ENCODE results near the gene MFSD12.

DNA sequence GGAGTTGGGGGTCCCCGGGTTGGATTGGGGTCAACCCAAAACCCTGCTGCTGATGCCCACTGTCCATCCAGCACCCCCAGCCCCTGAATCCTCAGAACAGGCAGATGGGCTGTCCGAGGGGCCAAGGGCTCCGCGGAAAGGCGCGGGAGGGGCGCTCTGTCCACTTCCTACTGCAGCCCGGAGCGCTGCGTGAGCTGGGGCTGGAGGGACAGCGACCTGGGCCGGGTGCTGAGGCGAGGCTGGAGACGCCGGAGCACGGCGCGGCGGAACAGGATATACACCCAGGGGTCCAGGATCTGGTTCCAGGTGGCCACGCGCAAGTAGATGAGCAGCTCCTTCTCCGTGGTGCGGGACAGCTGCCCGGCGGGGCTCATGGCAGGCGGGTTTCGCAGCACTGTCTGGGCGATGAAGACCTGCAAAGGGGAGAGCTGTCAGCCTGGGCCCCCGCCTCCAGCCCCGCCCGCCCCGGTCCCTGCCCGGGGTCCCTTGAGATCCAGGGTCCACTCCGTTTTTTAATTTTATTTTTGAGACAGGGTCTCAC lies 38.2 kb upstream of the MFSD12 start:
- TF ChIP-seq, protein P1, sequence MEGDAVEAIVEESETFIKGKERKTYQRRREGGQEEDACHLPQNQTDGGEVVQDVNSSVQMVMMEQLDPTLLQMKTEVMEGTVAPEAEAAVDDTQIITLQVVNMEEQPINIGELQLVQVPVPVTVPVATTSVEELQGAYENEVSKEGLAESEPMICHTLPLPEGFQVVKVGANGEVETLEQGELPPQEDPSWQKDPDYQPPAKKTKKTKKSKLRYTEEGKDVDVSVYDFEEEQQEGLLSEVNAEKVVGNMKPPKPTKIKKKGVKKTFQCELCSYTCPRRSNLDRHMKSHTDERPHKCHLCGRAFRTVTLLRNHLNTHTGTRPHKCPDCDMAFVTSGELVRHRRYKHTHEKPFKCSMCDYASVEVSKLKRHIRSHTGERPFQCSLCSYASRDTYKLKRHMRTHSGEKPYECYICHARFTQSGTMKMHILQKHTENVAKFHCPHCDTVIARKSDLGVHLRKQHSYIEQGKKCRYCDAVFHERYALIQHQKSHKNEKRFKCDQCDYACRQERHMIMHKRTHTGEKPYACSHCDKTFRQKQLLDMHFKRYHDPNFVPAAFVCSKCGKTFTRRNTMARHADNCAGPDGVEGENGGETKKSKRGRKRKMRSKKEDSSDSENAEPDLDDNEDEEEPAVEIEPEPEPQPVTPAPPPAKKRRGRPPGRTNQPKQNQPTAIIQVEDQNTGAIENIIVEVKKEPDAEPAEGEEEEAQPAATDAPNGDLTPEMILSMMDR (IDR thresholded peaks at IDR 0.05; ENCODE audit: extremely low read depth in 1 of 2, insufficient read depth in 1 of 2, low read depth in 1 of 2, low read length in 2 of 2), result no peak
- no peak for TF ChIP-seq MYC (IDR thresholded peaks at IDR 0.05; ENCODE audit: low read depth, low read length)

All from endothelial cell of umbilical vein (primary cell).